Panc1 (cell line): Measurements from ENCODE around the gene BARD1. TPM values are rescaled to one million over a fixed set of nuclear protein-coding genes. Genes with fewer than 3 reads are reported as not detected.

Source experiments
- ATAC-seq: fragments of 200-7000 bp; cut with Tn5 transposase; 2 replicates; pipeline ENCODE4 v1.9.1; 2020; ENCODE audit warnings: mild to moderate bottlenecking, moderate library complexity
- BruUV-seq: library from RNA; stranded (reverse); fragments of 400-500 nt; replicated peaks from 2 replicates; lab custom pipeline; 2021; lab: Mats Ljungman, UMichigan
- CTCF ChIA-PET: fragments of 300-600 bp; sonication (Branson Sonifier 250); formaldehyde crosslinking; loops from one replicate; lab custom pipeline; 2022; ENCODE audit warnings: antibody characterized with exemption; lab: Charles Lee
- POLR2A ChIA-PET: fragments of 300-600 bp; sonication (Branson Sonifier 250); formaldehyde crosslinking; loops from one replicate; lab custom pipeline; 2022; ENCODE audit warnings: antibody characterized with exemption; lab: Charles Lee
- DNase-seq: peaks from one replicate; pipeline ENCODE4 v3.0.0-alpha.2; 2010; ENCODE audit warnings: low read depth, low spot score
- H3K27ac ChIP-seq: 2 replicates; pipeline ENCODE4 v1.5.1; 2011; ENCODE audit warnings: mild to moderate bottlenecking, low read length, inconsistent platforms
- H3K27me3 ChIP-seq: fragments of 200-500 bp; sonication (Bioruptor generic); 2 replicates; pipeline ENCODE4 v1.6.0; 2014; ENCODE audit warnings: low read length, inconsistent platforms; ENCODE audit not compliant: control insufficient read depth, insufficient read depth
- H3K36me3 ChIP-seq: fragments of 200-500 bp; sonication (Bioruptor generic); 2 replicates; pipeline ENCODE4 v1.5.1; 2014; ENCODE audit warnings: inconsistent platforms, mild to moderate bottlenecking, low read length, moderate library complexity; ENCODE audit not compliant: control insufficient read depth, insufficient read depth
- H3K4me1 ChIP-seq: 2 replicates; pipeline ENCODE4 v1.5.1; 2011; ENCODE audit warnings: inconsistent platforms, mild to moderate bottlenecking, low read length, moderate library complexity; ENCODE audit not compliant: control insufficient read depth, insufficient read depth
- H3K4me3 ChIP-seq, 2 experiments: 2 replicates each; pipeline ENCODE4 v1.5.1; 2011 to 2012; ENCODE audit warnings: low read depth in 2 of 2, low read length in 2 of 2, mild to moderate bottlenecking in 2 of 2, inconsistent platforms in 1 of 2, moderate library complexity in 1 of 2
- H3K9me3 ChIP-seq: fragments of 200-500 bp; sonication (Bioruptor generic); 2 replicates; pipeline ENCODE4 v1.5.1; 2014; ENCODE audit warnings: low read depth, mild to moderate bottlenecking, inconsistent platforms, low read length, moderate library complexity; ENCODE audit not compliant: control insufficient read depth, insufficient read depth
- CTCF ChIP-seq: fragments of 450-650 bp; IDR thresholded peaks from 2 replicates; pipeline ENCODE4 v1.5.1; 2017; ENCODE audit warnings: mild to moderate bottlenecking
- POLR2AphosphoS5 ChIP-seq: IDR thresholded peaks from 2 replicates; pipeline ENCODE4 v1.6.1; 2012; ENCODE audit warnings: mild to moderate bottlenecking, low read depth, low read length, moderate library complexity
- SIN3A ChIP-seq: IDR thresholded peaks from 2 replicates; pipeline ENCODE4 v1.6.1; 2012; ENCODE audit warnings: low read depth, mild to moderate bottlenecking, low read length, moderate library complexity, borderline replicate concordance; ENCODE audit not compliant: insufficient read depth
- TCF7L2 ChIP-seq: IDR thresholded peaks from 2 replicates; pipeline ENCODE4 v1.6.1; 2011; ENCODE audit warnings: mild to moderate bottlenecking, low read depth, low read length, inconsistent platforms
- in situ Hi-C: cut with HindIII; loops from 2 replicates; pipeline ENCODE4 v1.10.0; 2016; ENCODE audit warnings: low sequenced_read_pairs, low pct_unique_long_range_greater_than_20kb
- intact Hi-C: fragments of 100-400 bp; cut with micrococcal nuclease; formaldehyde crosslinking; loops from one replicate; pipeline ENCODE4 v1.10.0; 2022; ENCODE audit not compliant: unreplicated experiment
- total RNA-seq: library from RNA; stranded (reverse); gene quantifications from one replicate; pipeline ENCODE4 v1.2.1, GENCODE V29; 2021; ENCODE audit not compliant: unreplicated experiment
- TF ChIP-seq, protein P1 (sequence below), 2 experiments: IDR thresholded peaks; 2 replicates each; pipeline ENCODE4 v1.6.1; 2011 to 2012; ENCODE audit warnings: low read depth in 2 of 2, control low read depth in 1 of 2, low read length in 1 of 2, mild to moderate bottlenecking in 1 of 2, moderate library complexity in 1 of 2; ENCODE audit not compliant: insufficient read depth in 1 of 2

The BARD1 gene
- total RNA-seq, 1 experiment from 2014 or later = 22.2 TPM

DNA sequence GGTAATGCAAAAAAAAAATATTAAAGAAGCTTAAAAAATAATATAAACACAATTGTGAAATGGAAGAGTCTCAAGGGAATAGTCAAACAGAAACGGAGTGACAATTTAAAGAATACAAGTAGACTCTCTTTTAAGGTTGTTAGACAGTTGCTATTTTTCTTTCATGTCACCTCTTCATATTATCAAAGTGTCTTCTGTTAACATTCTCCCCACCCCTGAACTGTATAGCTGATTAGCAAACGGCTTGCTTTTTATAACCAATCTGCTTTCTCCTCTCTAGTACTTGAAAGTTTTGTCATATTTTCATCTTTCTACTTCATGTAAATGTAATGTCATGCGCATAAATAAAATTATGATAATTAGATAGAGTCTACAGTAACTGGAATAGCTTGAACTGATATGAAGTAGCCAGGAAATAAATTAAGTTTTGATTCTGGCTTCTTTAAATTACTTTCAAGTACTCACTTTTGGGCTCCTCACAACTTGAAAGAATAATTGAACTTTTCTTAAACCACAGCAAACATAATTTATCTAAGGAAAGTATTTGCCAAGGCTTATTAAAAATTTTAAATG, 37.0 kb downstream of the BARD1 start:
- no TSS peak for BruUV-seq
- DNase-seq = no peak
- ATAC-seq = no peak

GRCh38 chr2:214765180-214765579, 44.3 kb downstream of the BARD1 start:
- in situ Hi-C loops = no loop called here
- intact Hi-C loops = no loop called here
- CTCF ChIA-PET = no interaction called here
- no peak overlapping the region for H3K4me3 ChIP-seq
- ATAC-seq (no peak), DNase-seq (no peak)
- BruUV-seq = no TSS peak
- no peaks in the 10 kb centered on the region for H3K9me3 ChIP-seq
- TF ChIP-seq, protein P1, sequence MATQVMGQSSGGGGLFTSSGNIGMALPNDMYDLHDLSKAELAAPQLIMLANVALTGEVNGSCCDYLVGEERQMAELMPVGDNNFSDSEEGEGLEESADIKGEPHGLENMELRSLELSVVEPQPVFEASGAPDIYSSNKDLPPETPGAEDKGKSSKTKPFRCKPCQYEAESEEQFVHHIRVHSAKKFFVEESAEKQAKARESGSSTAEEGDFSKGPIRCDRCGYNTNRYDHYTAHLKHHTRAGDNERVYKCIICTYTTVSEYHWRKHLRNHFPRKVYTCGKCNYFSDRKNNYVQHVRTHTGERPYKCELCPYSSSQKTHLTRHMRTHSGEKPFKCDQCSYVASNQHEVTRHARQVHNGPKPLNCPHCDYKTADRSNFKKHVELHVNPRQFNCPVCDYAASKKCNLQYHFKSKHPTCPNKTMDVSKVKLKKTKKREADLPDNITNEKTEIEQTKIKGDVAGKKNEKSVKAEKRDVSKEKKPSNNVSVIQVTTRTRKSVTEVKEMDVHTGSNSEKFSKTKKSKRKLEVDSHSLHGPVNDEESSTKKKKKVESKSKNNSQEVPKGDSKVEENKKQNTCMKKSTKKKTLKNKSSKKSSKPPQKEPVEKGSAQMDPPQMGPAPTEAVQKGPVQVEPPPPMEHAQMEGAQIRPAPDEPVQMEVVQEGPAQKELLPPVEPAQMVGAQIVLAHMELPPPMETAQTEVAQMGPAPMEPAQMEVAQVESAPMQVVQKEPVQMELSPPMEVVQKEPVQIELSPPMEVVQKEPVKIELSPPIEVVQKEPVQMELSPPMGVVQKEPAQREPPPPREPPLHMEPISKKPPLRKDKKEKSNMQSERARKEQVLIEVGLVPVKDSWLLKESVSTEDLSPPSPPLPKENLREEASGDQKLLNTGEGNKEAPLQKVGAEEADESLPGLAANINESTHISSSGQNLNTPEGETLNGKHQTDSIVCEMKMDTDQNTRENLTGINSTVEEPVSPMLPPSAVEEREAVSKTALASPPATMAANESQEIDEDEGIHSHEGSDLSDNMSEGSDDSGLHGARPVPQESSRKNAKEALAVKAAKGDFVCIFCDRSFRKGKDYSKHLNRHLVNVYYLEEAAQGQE (IDR thresholded peaks at IDR 0.05; ENCODE audit: insufficient read depth in 1 of 2, low read depth in 2 of 2, low read length in 1 of 2) = no peak
- TF ChIP-seq POLR2AphosphoS5 (no peak), TCF7L2 (no peak), SIN3A (no peak), CTCF (no peak)
- no peaks in the 10 kb centered on the region for H3K36me3 ChIP-seq
- POLR2A ChIA-PET = no interaction called here
- no peak overlapping the region for H3K27ac ChIP-seq
- H3K27me3 ChIP-seq = no peaks in the 10 kb centered on the region
- H3K4me1 ChIP-seq = no peaks in the 10 kb centered on the region

More for the DNA sequence above, 37.0 kb downstream of the BARD1 start:
- no peaks in the 10 kb centered on the region for H3K4me1 ChIP-seq
- ChIA-PET POLR2A (no interaction called here), CTCF (no interaction called here)
- in situ Hi-C loops (no loop called here), intact Hi-C loops (no loop called here)
- H3K27me3 ChIP-seq = no peaks in the 10 kb centered on the region
- TF ChIP-seq SIN3A (no peak), CTCF (no peak), TCF7L2 (no peak)
- TF ChIP-seq, protein P1 (IDR thresholded peaks at IDR 0.05; ENCODE audit: insufficient read depth in 1 of 2, low read depth in 2 of 2, low read length in 1 of 2) = no peak
- no peaks in the 10 kb centered on the region for H3K9me3 ChIP-seq
- H3K36me3 ChIP-seq = no peaks in the 10 kb centered on the region; the same call in 1 of the 2 replicates
- H3K4me3 ChIP-seq = no peak overlapping the region
- H3K27ac ChIP-seq = no peak overlapping the region
